Neuronal stem cell (in vitro differentiated cells): ENCODE measurements around the gene CYB561D2.

Source experiments
- DNase-seq: peaks from one replicate; pipeline ENCODE4 v3.0.0-alpha.2; 2013; ENCODE audit warnings: low spot score
- H2AFZ ChIP-seq: one replicate; pipeline ENCODE4 v1.6.1; 2013; ENCODE audit warnings: mild to moderate bottlenecking, low read length, inconsistent platforms
- H2AK5ac ChIP-seq: 2 replicates; pipeline ENCODE4 v1.6.1; 2013; ENCODE audit warnings: low read depth, mild to moderate bottlenecking, inconsistent platforms, low read length, moderate library complexity, mixed read lengths
- H2BK120ac ChIP-seq: 2 replicates; pipeline ENCODE4 v1.6.1; 2013; ENCODE audit warnings: low read depth, mild to moderate bottlenecking, inconsistent platforms, low read length, moderate library complexity, mixed read lengths
- H2BK12ac ChIP-seq: one replicate; pipeline ENCODE4 v1.6.1; 2013; ENCODE audit warnings: low read length, inconsistent platforms
- H2BK15ac ChIP-seq: 2 replicates; pipeline ENCODE4 v1.6.1; 2013; ENCODE audit warnings: mild to moderate bottlenecking, low read length, inconsistent platforms, mixed read lengths
- H2BK5ac ChIP-seq: one replicate; pipeline ENCODE4 v1.6.1; 2013; ENCODE audit warnings: inconsistent platforms, mild to moderate bottlenecking, low read length, moderate library complexity
- H3K14ac ChIP-seq: one replicate; pipeline ENCODE4 v1.6.1; 2013; ENCODE audit warnings: low read length, inconsistent platforms
- H3K18ac ChIP-seq: 2 replicates; pipeline ENCODE4 v1.6.1; 2013; ENCODE audit warnings: low read length, inconsistent platforms
- H3K23ac ChIP-seq: 2 replicates; pipeline ENCODE4 v1.6.1; 2013; ENCODE audit warnings: low read depth, mild to moderate bottlenecking, mixed read lengths, low read length, inconsistent platforms; ENCODE audit not compliant: poor library complexity
- H3K27ac ChIP-seq: replicated peaks from 3 replicates; pipeline ENCODE4 v1.5.1; 2013; ENCODE audit warnings: low read length, inconsistent platforms
- H3K27me3 ChIP-seq, 3 experiments: 2 replicates each; pipeline ENCODE4 v1.6.1; 2013; ENCODE audit warnings: low read length in 3 of 3, mild to moderate bottlenecking in 2 of 3, inconsistent platforms in 1 of 3, low read depth in 1 of 3, mixed read lengths in 1 of 3, moderate library complexity in 1 of 3; ENCODE audit not compliant: control insufficient read depth in 3 of 3, insufficient read depth in 3 of 3
- H3K36me3 ChIP-seq, 2 donors: replicated peaks in 1 of 2; 2 replicates each; pipeline ENCODE4 v1.6.1; 2013; ENCODE audit warnings: low read length in 2 of 2; ENCODE audit not compliant: control insufficient read depth in 2 of 2, insufficient read depth in 2 of 2
- H3K4ac ChIP-seq: 2 replicates; pipeline ENCODE4 v1.6.1; 2013; ENCODE audit warnings: inconsistent platforms, mild to moderate bottlenecking, low read length, moderate library complexity
- H3K4me1 ChIP-seq, 2 donors: 1 replicate in 1 of 2; 2 replicates in 1 of 2; pipeline ENCODE4 v1.6.1; 2013; ENCODE audit warnings: low read length in 2 of 2, low read depth in 1 of 2; ENCODE audit not compliant: control insufficient read depth in 2 of 2, insufficient read depth in 1 of 2
- H3K4me2 ChIP-seq: one replicate; pipeline ENCODE4 v1.6.1; 2013; ENCODE audit warnings: mild to moderate bottlenecking, low read length, inconsistent platforms; ENCODE audit not compliant: insufficient read depth, poor library complexity, severe bottlenecking
- H3K4me3 ChIP-seq, 2 donors: 2 replicates each; pipeline ENCODE4 v1.5.1; 2013; ENCODE audit warnings: low read length in 2 of 2, mild to moderate bottlenecking in 2 of 2, inconsistent platforms in 1 of 2, moderate library complexity in 1 of 2
- H3K79me1 ChIP-seq: one replicate; pipeline ENCODE4 v1.6.1; 2013; ENCODE audit warnings: low read depth, mild to moderate bottlenecking, inconsistent platforms, low read length, moderate library complexity
- H3K9ac ChIP-seq: one replicate; pipeline ENCODE4 v1.6.1; 2013; ENCODE audit warnings: mild to moderate bottlenecking, low read depth, low read length, inconsistent platforms; ENCODE audit not compliant: poor library complexity
- H3K9me3 ChIP-seq, 2 donors: replicated peaks in 1 of 2; 2 replicates each; pipeline versions ENCODE3 to v1.6.1; 2013; ENCODE audit warnings: low read length in 2 of 2, mild to moderate bottlenecking in 2 of 2, inconsistent platforms in 1 of 2, low read depth in 1 of 2, mixed read lengths in 1 of 2, moderate library complexity in 1 of 2; ENCODE audit not compliant: control insufficient read depth in 2 of 2, insufficient read depth in 1 of 2
- H4K8ac ChIP-seq: one replicate; pipeline ENCODE4 v1.6.1; 2013; ENCODE audit warnings: low read depth, mild to moderate bottlenecking, inconsistent platforms, low read length, moderate library complexity
- H4K91ac ChIP-seq: one replicate; pipeline ENCODE4 v1.6.1; 2013; ENCODE audit warnings: low read length, low read depth, mild to moderate bottlenecking, inconsistent platforms; ENCODE audit not compliant: poor library complexity
- WGBS, 2 donors: extraction: QIAGEN DNeasy Blood & Tissue Kit; methylation state at CpG; one replicate each; pipeline ENCODE4 v1.1.7; 2013; ENCODE audit warnings: missing lambda C conversion rate in 2 of 2, mixed read lengths in 1 of 2; ENCODE audit not compliant: insufficient read length in 2 of 2, insufficient replicate concordance in 1 of 2; ENCODE audit errors: extremely low coverage in 2 of 2; 5-methylcytosine and 5-hydroxymethylcytosine counted together

CYB561D2 gene

DNA sequence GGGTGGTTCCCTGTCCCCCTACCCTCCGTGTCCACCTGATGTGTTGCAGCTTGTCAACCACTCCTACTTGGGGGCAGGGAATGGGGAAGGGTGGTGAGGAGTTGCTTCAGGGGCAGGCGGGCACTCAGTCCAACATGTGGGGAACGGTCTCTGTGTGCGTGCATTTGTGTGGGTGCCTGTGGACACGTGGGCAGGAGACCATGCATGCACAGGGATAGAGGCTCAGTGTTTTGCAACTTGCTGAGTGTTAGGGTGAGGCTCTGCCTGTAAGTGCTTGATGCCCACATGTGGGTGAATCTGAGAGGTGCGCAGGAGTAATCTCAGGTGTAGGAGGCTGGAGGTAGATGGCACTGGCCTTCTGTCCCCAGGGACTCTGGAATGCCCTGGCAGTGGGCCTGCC is 33.1 kb downstream of the CYB561D2 start:
- no peak overlapping the region for H2AFZ ChIP-seq

DNA sequence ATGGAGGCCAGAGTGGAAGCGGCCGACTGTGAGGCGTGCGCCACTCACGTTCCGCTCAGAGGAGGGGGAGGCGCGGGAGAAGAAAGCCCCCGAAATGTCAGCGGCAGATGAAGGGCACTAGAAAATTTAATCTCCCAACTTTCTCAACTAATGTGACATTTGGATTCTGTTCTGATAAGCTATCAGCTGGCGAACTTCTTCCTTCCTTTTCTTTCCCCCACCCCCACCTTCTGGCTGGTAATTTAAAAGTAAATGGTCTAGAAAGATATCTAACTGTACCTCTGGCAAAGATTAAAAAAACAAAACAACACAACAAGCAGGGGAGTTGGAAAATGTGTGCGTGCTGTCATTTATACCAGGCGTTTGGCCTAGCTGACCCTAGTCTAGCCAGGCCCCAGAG is 35.1 kb downstream of the CYB561D2 start:
- WGBS, 2 donors: no CpG with 5 or more reads among the region's 13 CpGs
- Histone ChIP-seq H3K23ac (peak overlapping the region; percentile 83), H3K27me3 (peaks cover 0 to 92% (median 0%) of the 10 kb centered on the region in 3 experiments), H4K8ac (no peak overlapping the region), H3K9ac (no peak overlapping the region), H2BK120ac (no peak overlapping the region), H3K4me1 (peaks cover 7 to 13% of the 10 kb centered on the region in 2 donors), H3K36me3 (no peaks in the 10 kb centered on the region), H2AFZ (no peak overlapping the region), H2AK5ac (no peak overlapping the region), H3K27ac (no peak overlapping the region), H3K9me3 (no peaks in the 10 kb centered on the region), H4K91ac (no peak overlapping the region), H3K4me3 (no peak overlapping the region), H3K4me2 (no peak overlapping the region), H3K14ac (no peak overlapping the region), H2BK12ac (no peak overlapping the region), H2BK15ac (no peak overlapping the region), H3K4ac (no peak overlapping the region), H2BK5ac (no peak overlapping the region), H3K18ac (peak overlapping the region; percentile 65), H3K79me1 (peaks cover 1% of the 10 kb centered on the region)
- no peak for DNase-seq

More for the DNA sequence above, 33.1 kb downstream of the CYB561D2 start:
- no peak for DNase-seq
- Histone ChIP-seq H3K14ac (no peak overlapping the region), H3K27ac (no peak overlapping the region), H3K4me2 (no peak overlapping the region), H4K91ac (no peak overlapping the region), H2BK120ac (no peak overlapping the region), H3K36me3 (peaks cover 0 to 2% of the 10 kb centered on the region in 2 donors), H4K8ac (no peak overlapping the region), H2BK15ac (no peak overlapping the region), H3K4ac (no peak overlapping the region), H3K27me3 (peaks cover 0 to 79% (median 0%) of the 10 kb centered on the region in 3 experiments), H2BK12ac (no peak overlapping the region), H3K4me3 (no peak overlapping the region), H2BK5ac (peak overlapping the region; percentile 19), H3K9ac (no peak overlapping the region), H3K4me1 (peaks cover 10 to 13% of the 10 kb centered on the region in 2 donors), H3K79me1 (peaks cover 1% of the 10 kb centered on the region), H3K23ac (no peak overlapping the region), H3K18ac (no peak overlapping the region), H3K9me3 (no peaks in the 10 kb centered on the region), H2AK5ac (no peak overlapping the region)
- WGBS, 2 donors: no CpG with 5 or more reads among the region's 6 CpGs

DNA sequence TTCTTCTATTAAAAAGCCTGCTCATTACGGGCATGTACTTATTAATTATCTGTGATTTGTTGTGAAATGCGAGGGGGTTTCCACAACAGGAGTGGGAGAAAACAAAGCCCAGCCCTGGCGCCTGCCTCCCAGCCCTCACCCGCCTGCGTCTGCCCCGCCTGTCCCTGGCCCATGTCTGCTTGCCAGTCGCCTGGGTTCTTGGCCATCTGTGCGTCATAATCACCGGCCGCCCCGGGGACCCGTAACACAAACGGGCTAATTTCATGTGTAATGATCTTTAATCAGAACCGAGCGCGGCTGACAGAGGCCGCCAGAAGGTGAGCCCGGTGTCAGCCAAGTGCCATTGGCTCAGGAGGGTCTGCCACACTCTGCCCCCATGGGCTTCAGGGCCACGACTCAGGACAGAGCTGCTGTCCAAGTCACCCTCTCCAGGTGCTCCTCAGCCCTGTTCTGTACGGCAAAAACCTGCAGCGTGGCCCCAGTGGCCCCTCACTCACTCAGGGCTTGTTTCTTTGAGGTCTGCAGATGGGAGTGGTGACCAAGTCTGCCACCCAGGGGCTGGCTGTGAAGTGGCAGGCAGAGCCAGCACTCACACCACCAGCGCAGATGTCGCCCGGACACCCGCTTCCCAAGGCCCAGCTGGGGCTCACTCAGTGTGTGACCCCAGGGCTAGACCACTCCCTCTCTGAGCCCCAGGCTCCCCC is 37.5 kb downstream of the CYB561D2 start:
- no CpG with 5 or more reads among the region's 25 CpGs for WGBS, 2 donors
- no peak overlapping the region for H3K4me2 ChIP-seq

DNA sequence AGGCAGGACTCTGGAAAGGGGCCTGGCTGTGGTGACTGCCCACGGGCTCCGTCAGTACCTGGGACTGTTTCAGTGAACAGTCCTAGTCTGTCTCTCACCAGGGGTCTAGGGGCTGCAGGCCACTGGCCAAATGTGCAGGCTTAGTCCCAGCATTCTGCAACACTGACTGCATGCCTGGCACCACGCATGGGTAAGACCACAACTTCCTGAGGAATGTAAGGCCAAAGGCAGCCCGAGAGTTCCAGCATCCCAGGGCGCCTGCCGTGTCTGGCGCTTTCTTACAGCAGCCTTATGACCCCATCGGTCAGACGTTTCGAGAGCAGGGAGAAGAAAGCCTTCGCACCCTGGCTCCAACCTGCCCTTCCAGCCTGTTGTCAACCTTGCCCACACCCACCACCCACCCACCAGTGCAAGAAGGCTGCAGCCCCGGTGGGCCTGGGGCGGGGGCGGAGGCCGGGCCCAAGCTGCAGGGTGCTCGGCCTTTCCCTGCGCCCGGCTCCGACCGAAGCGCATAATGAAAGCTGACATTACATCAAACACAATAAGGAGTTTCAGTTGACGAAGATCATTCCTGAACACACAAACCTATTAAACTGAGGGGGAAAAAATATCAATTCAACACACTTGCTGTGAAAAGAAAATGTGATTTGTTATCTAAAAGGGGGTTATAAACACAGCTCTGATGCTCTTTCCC is 38.2 kb downstream of the CYB561D2 start:
- no peak overlapping the region for H4K8ac ChIP-seq
- H3K36me3 ChIP-seq: no peaks in the 10 kb centered on the region
- H3K18ac ChIP-seq: peak overlapping the region; percentile 24
- H3K9ac ChIP-seq: no peak overlapping the region
- no peak overlapping the region for H4K91ac ChIP-seq
- peak overlapping the region; percentile 60 for H2AFZ ChIP-seq
- no peaks in the 10 kb centered on the region for H3K9me3 ChIP-seq
- H2AK5ac ChIP-seq: peak overlapping the region; percentile 20
- no peak overlapping the region for H3K4me3 ChIP-seq
- peak overlapping the region; percentile 87 for H2BK120ac ChIP-seq
- peaks cover 1% of the 10 kb centered on the region for H3K79me1 ChIP-seq
- H3K23ac ChIP-seq: no peak overlapping the region
- WGBS, 2 donors: no CpG with 5 or more reads among the region's 22 CpGs
- H3K14ac ChIP-seq: peak overlapping the region; percentile 67
- peak overlapping the region; percentile 86 for H2BK15ac ChIP-seq
- H2BK12ac ChIP-seq: no peak overlapping the region
- peaks cover 0 to 92% (median 0%) of the 10 kb centered on the region in 3 experiments for H3K27me3 ChIP-seq
- no peak overlapping the region for H3K4me2 ChIP-seq
- DNase-seq: no peak
- H3K4ac ChIP-seq: no peak overlapping the region
- H3K27ac ChIP-seq: no peak overlapping the region
- peak overlapping the region; percentile 88 for H2BK5ac ChIP-seq
- peaks cover 3 to 5% of the 10 kb centered on the region in 2 donors for H3K4me1 ChIP-seq

More for the DNA sequence above, 37.5 kb downstream of the CYB561D2 start:
- Histone ChIP-seq H3K18ac (peak overlapping the region; percentile 13), H3K23ac (peak overlapping the region; percentile 14), H2AFZ (peak overlapping the region; percentile 60), H3K4me3 (no peak overlapping the region), H2BK12ac (peak overlapping the region; percentile 31), H4K8ac (no peak overlapping the region), H3K79me1 (peaks cover 1% of the 10 kb centered on the region), H3K9ac (peak overlapping the region; percentile 74), H4K91ac (no peak overlapping the region), H2BK5ac (peak overlapping the region; percentile 83), H2BK120ac (peak overlapping the region; percentile 87), H3K27ac (no peak overlapping the region), H3K27me3 (peaks cover 0 to 92% (median 0%) of the 10 kb centered on the region in 3 experiments), H3K14ac (no peak overlapping the region), H3K4me1 (peaks cover 3 to 5% of the 10 kb centered on the region in 2 donors), H2BK15ac (no peak overlapping the region), H2AK5ac (peak overlapping the region; percentile 83), H3K9me3 (no peaks in the 10 kb centered on the region), H3K4ac (peak overlapping the region; percentile 54), H3K36me3 (no peaks in the 10 kb centered on the region)
- DNase-seq: no peak
